Activated T-cell treated with anti-CD3 and anti-CD28 coated beads for 48 hours (primary cell): ENCODE measurements around the gene MALL.
"Not testable (repeated sequence)": the region's sequence is repeated elsewhere in the genome, so short reads cannot be mapped to it uniquely, and the experiment has no call there.

Experiments used
- DNase-seq: peaks from one replicate; pipeline ENCODE4 v3.0.0-alpha.2; 2020; ENCODE audit warnings: low read depth

Gene MALL

GRCh38 chr2:110050222-110050621 lies 65.4 kb downstream of the MALL start:
- not testable (repeated sequence) for DNase-seq

DNA sequence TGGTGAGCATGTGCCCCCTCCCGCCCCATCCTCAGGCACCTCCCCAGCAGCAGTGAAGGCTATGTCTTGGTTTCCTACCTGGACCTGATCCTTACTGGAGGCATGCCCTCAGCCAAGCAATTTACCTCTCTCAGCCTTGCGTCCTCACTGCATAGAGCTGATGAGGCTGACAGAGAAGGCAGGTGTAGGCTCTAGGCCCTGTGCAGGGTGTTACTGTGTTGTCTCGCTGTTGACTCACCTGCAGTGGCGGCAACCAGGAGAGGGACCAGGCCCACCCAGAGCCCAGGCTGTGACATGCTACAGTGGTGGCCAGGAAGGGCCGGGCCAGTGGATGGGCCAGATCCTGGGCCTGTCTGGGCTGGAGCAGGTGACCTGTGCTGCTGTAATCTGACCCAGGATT lies 65.9 kb downstream of the MALL start:
- DNase-seq: not testable (repeated sequence)

GRCh38 chr2:110048255-110049197 lies 67.1 kb downstream of the MALL start:
- not testable (repeated sequence) for DNase-seq

GRCh38 chr2:110047225-110047624 lies 68.4 kb downstream of the MALL start:
- not testable (repeated sequence) for DNase-seq

GRCh38 chr2:110041941-110042660 lies 73.5 kb downstream of the MALL start:
- not testable (repeated sequence) for DNase-seq

GRCh38 chr2:110037336-110037735 lies 78.3 kb downstream of the MALL start:
- not testable (repeated sequence) for DNase-seq

GRCh38 chr2:110035384-110035783 lies 80.2 kb downstream of the MALL start:
- not testable (repeated sequence) for DNase-seq

DNA sequence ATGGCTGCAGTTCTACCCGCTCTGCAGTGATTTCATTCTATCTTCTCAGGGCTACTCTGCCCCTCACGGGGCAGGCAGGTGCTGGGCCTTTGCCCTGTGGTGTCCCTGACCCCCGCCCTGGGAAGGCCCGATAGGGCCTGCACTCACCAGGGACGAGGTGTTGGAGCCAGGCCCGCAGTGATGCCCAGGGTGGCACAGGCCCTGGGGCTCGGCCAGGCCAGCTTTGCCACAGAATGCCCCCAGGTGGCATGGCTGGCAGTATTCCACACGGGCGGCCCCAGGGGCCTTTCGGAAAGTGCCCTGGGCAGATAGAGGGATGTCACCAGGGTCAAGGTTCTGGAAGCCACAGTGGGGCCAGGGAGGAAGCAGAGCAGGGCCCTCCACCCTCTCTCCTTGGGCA lies 80.7 kb downstream of the MALL start:
- not testable (repeated sequence) for DNase-seq
